ENCODE measurements around the gene TSPAN9.

DNA sequence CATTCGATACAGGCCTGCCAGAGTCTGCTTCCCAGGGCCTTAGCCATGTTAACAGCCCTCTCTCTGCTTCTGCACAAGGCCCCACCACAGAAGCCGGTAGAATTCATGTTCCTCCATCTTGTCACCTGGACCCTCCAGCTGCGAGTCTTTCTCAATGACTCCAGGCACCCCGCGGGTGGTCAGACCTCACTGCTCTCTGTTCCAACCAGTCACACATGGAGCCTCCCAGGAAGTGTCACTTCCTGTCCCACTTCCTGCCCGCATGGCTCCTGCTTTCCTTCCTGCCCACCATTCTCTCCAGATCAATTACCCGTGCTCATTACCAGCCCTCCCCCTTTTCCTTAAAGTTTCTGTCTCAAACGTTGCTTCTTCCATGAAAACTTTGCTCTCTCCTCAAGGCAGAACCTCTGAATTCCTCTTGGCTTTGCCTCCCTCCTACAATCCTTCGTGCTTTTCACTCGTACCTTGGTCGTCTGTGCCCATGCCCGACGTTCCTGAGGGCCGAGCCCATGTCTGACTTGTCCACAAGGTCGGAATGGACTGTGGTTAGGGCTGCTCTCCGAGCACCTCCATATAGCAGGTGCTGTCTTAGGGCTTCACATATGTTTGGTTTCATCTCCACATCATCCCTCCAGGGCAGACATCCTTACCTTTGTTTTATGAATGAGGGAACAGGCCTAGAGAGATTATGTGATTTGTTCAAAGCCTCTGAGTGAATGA, 172.1 kb downstream of the TSPAN9 start:
- TF ChIP-seq, protein P1, sequence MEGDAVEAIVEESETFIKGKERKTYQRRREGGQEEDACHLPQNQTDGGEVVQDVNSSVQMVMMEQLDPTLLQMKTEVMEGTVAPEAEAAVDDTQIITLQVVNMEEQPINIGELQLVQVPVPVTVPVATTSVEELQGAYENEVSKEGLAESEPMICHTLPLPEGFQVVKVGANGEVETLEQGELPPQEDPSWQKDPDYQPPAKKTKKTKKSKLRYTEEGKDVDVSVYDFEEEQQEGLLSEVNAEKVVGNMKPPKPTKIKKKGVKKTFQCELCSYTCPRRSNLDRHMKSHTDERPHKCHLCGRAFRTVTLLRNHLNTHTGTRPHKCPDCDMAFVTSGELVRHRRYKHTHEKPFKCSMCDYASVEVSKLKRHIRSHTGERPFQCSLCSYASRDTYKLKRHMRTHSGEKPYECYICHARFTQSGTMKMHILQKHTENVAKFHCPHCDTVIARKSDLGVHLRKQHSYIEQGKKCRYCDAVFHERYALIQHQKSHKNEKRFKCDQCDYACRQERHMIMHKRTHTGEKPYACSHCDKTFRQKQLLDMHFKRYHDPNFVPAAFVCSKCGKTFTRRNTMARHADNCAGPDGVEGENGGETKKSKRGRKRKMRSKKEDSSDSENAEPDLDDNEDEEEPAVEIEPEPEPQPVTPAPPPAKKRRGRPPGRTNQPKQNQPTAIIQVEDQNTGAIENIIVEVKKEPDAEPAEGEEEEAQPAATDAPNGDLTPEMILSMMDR (IDR thresholded peaks at IDR 0.05; ENCODE audit: insufficient read depth, low read depth, low read length): no peak
- no peak for TF ChIP-seq EZH2 (IDR thresholded peaks at IDR 0.05; ENCODE audit: insufficient read depth, low read length)
